Right lobe of liver (tissue), 6 donors: ENCODE results near the gene SETDB1. TPM values are rescaled to one million over a fixed set of nuclear protein-coding genes. Genes with fewer than 3 reads are reported as not detected.

Source experiments
- ATAC-seq, 4 donors: fragments of 200-7000 bp; cut with Tn5 transposase; one replicate each; pipeline ENCODE4 v1.9.1; 2020; ENCODE audit warnings: mild to moderate bottlenecking in 4 of 4, moderate library complexity in 4 of 4
- DNase-seq, 3 donors: peaks; one replicate each; pipeline ENCODE4 v3.0.0-alpha.2; 2020
- H3K27ac ChIP-seq, 3 donors: fragments of 200-600 bp; one replicate each; pipeline ENCODE4 v1.8.0; 2022
- H3K27me3 ChIP-seq, 2 donors: fragments of 200-600 bp; one replicate each; pipeline ENCODE4 v1.8.0; 2022
- H3K36me3 ChIP-seq, 4 donors: fragments of 200-600 bp; sonication (generic) in 1 of 4; one replicate each; pipeline versions ENCODE4 v1.5.1 to v1.8.0; 2017 to 2022; ENCODE audit warnings: control low read depth in 1 of 4
- H3K4me1 ChIP-seq, 4 donors: fragments of 200-600 bp; sonication (generic) in 1 of 4; one replicate each; pipeline versions ENCODE4 v1.5.1 to v1.8.0; 2017 to 2022; ENCODE audit warnings: control low read depth in 1 of 4
- H3K4me3 ChIP-seq, 3 donors: fragments of 200-600 bp; one replicate each; pipeline ENCODE4 v1.8.0; 2022
- H3K9me3 ChIP-seq, 4 donors: fragments of 200-600 bp; sonication (generic) in 1 of 4; one replicate each; pipeline versions ENCODE4 v1.5.1 to v1.8.0; 2017 to 2022; ENCODE audit warnings: control low read depth in 1 of 4
- CTCF ChIP-seq, 4 donors: fragments of 200-600 bp in 3 of 4; fragments of 450-650 bp in 1 of 4; IDR thresholded peaks; one replicate each; pipeline versions ENCODE4 v1.5.1 to v1.8.0; 2016 to 2022; ENCODE audit warnings: antibody characterized with exemption in 4 of 4, mild to moderate bottlenecking in 2 of 4
- POLR2A ChIP-seq: fragments of 450-650 bp; IDR thresholded peaks from one replicate; pipeline ENCODE4 v1.6.1; 2017; ENCODE audit warnings: antibody characterized with exemption, mild to moderate bottlenecking
- WGBS: methylation state at CpG from one replicate; pipeline ENCODE4 v1.1.6; 2018; ENCODE audit warnings: low coverage, low lambda C conversion rate; ENCODE audit not compliant: insufficient coverage; ENCODE audit errors: missing lambda C conversion rate; 5-methylcytosine and 5-hydroxymethylcytosine counted together
- intact Hi-C, 2 donors: fragments of 100-400 bp; cut with DNase I; formaldehyde crosslinking; loops; one replicate each; pipeline versions ENCODE4 v1.11.2 to v1.14.1; 2022
- total RNA-seq, 6 experiments: library from RNA; depleted of rRNA in 2 of 6; stranded (reverse); fragments of >200 nt in 2 of 6; fragmentation: NEBNext Ultra II Directional in 3 of 6; extraction: Animal tissue kit (Norgen Biotek cat#: 25700) in 3 of 6; gene quantifications; one replicate each; pipeline versions ENCODE4 v1.1.0 to v1.2.4, GENCODE V29; 2016 to 2023
- donor health status: DM: no; HTN: yes; CAD: no.
- donor health status: DM: no; HTN: no; CAD: no.
- donor health status: DM: no; HTN: no; CAD: no.
- donor health status: DM: no; HTN: yes; CAD: no.
- donor health status: DM: no; HTN: yes; CAD: no.

Gene SETDB1
- total RNA-seq, 6 experiments from 2014 or later = 10.4 to 17.8 (median 12.9) TPM

- no peaks in the 10 kb centered on the region for H3K36me3 ChIP-seq
- no peak overlapping the region for H3K4me3 ChIP-seq
- WGBS = no CpG with 5 or more reads among the region's 2 CpGs
- no peak for ATAC-seq
- intact Hi-C loops = loop anchor here in 1 of 2 donors (10.0 kb wide), 1 partner anchor 51 kb away; no protein-coding TSS in a partner anchor
- no peaks in the 10 kb centered on the region for H3K9me3 ChIP-seq
- no peaks in the 10 kb centered on the region for H3K27me3 ChIP-seq
- H3K27ac ChIP-seq = no peak overlapping the region
- TF ChIP-seq CTCF (IDR thresholded peaks at IDR 0.05) (no peak), POLR2A (no peak)
- peaks cover 0 to 25% (median 11%) of the 10 kb centered on the region in 4 donors for H3K4me1 ChIP-seq
- DNase-seq = no peak
Observed at GRCh38 chr1:150985179-150985825, 59.1 kb downstream of the SETDB1 start.

GRCh38 chr1:150987924-150988323, 61.8 kb downstream of the SETDB1 start:
- WGBS = 70% methylated on average over 2 of the region's 7 CpGs
- no peaks in the 10 kb centered on the region for H3K36me3 ChIP-seq
- no peak for TF ChIP-seq CTCF (IDR thresholded peaks at IDR 0.05)
- no peak for TF ChIP-seq POLR2A
- H3K27me3 ChIP-seq = no peaks in the 10 kb centered on the region
- H3K4me3 ChIP-seq = no peak overlapping the region
- ATAC-seq (no peak), DNase-seq (no peak)
- intact Hi-C loops = loop anchor here in 1 of 2 donors (10.0 kb wide), 1 partner anchor 53 kb away; no protein-coding TSS in a partner anchor
- H3K27ac ChIP-seq = no peak overlapping the region
- H3K4me1 ChIP-seq = peaks cover 0 to 2% (median 0%) of the 10 kb centered on the region in 4 donors
- no peaks in the 10 kb centered on the region for H3K9me3 ChIP-seq

GRCh38 chr1:150992626-150993025, 66.5 kb downstream of the SETDB1 start:
- no peak overlapping the region for H3K27ac ChIP-seq
- no peaks in the 10 kb centered on the region for H3K9me3 ChIP-seq
- ATAC-seq (no peak), DNase-seq (no peak)
- 39% methylated on average over 3 of the region's 4 CpGs for WGBS
- intact Hi-C loops = loop anchor here in 1 of 2 donors (10.0 kb wide), 1 partner anchor 68 kb away; the partner anchor contains the start of gene SETDB1
- H3K4me3 ChIP-seq = no peak overlapping the region
- TF ChIP-seq POLR2A (no peak), CTCF (IDR thresholded peaks at IDR 0.05) (no peak)
- no peaks in the 10 kb centered on the region for H3K27me3 ChIP-seq
- H3K4me1 ChIP-seq = no peaks in the 10 kb centered on the region
- H3K36me3 ChIP-seq = peaks cover 0 to 16% (median 3%) of the 10 kb centered on the region in 4 donors

- no peaks in the 10 kb centered on the region for H3K9me3 ChIP-seq
- no peak for ATAC-seq
- intact Hi-C loops = loop anchor here in 1 of 2 donors (10.0 kb wide), 1 partner anchor 69 kb away; the partner anchor contains the start of gene SETDB1
- WGBS = 47% methylated on average over 3 of the region's 3 CpGs
- TF ChIP-seq POLR2A (no peak), CTCF (IDR thresholded peaks at IDR 0.05) (no peak)
- DNase-seq = no peak
- no peaks in the 10 kb centered on the region for H3K27me3 ChIP-seq
- no peak overlapping the region for H3K27ac ChIP-seq
- H3K4me1 ChIP-seq = no peaks in the 10 kb centered on the region
- H3K4me3 ChIP-seq = no peak overlapping the region
- peaks cover 0 to 31% (median 10%) of the 10 kb centered on the region in 4 donors for H3K36me3 ChIP-seq
Observed at GRCh38 chr1:150994248-150994647, 68.1 kb downstream of the SETDB1 start.
